Measurements from ENCODE around the gene LYSMD2.
A peak's percentile ranks its signal among the peaks of the same experiment; 100 is the strongest.

The LYSMD2 gene

DNA sequence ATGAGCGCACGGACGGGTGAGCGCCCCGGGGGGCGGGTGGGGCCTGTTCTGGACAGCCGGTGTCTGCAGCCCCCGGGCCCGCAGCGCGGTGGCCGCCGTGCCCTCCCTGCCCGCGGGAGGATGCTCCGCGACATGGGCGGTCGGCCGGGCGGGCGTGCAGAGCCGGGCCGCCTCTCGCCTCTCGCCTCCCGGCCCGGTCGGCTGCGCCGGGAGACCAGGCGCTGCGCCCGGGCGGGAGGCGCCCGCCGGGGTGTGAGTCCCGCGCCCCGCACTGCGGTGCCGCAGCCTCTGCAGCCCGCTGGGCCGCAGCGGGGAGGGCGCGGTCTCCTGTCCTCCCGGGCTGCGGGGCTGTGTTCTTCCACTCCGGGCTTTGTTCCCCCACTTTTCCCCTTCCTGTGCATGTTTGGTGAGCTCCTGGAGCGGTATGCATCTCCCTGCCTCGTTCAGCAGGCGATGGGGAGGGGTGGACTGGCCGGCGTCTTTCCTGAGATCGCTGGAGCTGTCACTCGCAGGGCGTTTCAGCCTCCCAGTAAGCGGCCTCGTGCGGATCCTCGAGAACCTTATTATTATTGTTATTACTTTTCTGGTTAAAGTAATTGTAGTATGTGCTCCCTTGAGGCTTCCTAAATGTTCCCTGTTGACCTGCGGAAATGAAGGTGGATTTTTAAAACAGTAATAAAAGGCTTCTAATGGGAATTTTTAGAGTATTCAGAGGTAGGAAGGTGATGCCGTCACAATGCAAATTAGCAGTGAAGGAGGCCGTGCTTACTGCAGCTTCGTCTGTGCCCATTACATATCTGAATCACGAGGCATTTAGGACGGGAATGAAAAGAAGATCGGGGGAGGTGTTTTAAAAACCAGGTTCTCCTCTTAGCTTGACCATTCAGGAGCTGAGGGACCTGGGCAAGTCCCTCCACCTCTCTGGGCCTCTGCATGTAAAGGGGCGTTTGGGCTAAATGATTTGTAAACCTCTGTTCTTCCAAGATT lies 14.5 kb upstream of the LYSMD2 start:
- no peak for DNase-seq (ENCODE audit: low read depth in 2 of 2)

DNA sequence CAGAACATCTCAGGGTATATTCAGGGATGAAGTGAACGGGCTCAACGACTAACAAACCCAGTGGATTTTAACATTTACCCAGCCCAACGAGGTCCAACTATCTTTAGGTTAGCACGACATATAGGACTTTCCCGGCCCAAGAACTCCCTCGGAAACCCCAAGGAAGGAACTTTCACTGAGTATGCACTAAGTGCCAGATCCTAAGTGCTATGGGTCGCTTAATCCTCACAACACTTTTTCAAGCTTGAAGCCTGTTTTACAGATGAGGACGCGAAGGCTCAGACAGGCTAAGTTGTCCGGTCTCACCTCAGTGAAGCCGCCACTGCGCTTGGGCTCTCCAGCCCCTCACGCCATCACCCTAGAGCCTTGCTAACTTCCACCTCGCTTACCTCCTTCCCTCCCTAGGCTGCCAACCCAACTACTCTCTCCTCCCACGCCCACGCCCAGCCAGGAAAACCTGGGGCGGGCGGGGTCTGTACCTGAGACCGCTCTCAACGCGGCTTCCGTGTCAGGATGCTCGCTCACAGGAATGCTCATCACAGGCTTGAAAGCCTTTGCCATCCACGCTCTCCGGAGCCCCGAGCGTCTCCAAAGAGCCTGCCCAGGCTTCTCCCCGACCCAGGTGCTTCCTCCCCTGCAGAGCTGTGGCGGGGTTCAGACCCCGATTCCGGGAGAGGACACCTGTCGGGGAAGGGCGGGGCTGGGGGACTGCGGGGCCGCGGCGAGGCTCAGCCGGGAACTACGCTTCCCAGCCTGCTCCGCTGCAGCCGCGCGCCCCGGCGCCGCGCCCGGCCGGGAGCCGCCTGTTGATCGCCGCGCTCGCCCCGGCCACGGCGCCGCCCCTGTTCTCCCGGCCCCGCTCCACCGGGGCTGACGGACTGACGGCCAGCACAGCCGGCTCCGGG lies 13.6 kb upstream of the LYSMD2 start, which contains the start of gene TMOD2:
TSS of gene TMOD2 (plus strand) at position 806 of the 905 bp plus-strand sequence. CDS start 14,845 bp downstream, outside the sequence.
- no peak for DNase-seq (ENCODE audit: low read depth in 2 of 2)

DNA sequence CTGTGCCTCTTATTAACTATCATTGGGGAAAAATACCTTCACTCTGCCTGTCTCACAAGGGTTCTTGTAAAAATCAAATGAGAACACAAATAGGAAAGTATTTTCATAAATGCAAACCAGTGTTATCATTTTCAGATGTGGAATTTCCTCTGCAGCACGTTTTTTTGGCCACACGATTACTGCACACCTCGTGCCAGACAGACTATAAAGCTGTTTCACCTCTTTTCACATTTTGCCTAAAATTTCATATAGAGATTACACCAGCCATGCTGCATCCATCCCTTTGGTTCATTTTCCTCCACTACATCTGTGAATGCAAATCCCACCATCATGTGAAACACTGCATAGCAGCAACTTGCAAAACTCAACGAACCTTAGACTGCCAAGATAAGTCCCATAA lies 12.7 kb upstream of the LYSMD2 start:
- DNase-seq (ENCODE audit: low read depth in 2 of 2) = no peak

DNA sequence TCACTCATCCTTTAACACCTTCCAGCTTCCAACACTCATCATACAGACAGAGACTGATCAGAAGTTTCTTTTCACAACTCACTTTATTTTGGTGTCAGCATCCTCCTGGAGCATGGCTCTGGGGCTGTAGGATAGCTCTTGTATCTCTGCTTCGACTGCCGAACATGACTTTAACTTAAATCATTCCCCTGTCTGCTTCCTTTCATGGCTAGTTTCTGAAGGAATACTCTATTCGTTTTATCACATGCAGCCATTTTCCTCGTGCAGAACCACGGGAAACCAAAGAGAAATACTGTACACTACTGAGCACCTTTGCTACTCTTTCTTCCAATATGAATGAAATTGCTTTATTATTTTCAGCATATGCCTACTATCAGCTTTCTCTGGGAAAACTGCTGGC lies 11.9 kb upstream of the LYSMD2 start:
- DNase-seq (ENCODE audit: low read depth in 2 of 2) = no peak

DNA sequence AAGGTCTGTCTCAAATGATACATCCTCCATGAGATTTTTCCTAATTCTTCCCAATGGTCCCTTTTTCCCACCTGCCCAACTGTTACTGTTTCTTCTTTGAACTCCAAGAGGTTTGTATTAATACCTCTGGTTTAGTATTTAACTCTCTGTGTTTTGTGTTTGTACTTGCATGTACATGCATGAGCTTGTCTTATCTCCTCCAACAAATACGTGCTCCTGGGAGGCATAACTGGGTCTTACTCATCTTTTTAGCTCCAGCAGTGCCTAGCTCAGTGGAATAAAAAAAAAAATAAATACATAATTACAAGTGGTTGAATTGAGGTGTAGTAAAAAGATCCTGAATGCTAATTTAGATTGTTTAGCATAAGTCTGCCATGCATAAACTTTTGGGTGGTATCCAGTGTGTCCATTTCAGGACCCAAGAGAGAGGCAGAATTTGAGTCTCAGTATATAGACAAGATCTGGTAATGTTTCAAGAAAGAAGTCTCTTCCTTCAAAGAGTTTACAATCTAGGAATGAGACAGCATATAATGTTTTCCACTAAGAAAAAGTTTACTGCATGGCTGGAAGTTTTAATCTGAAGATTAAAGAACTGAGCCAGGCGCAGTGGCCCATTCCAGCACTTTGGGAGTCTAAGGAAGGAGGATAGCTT lies 1.7 kb upstream of the LYSMD2 start:
- DNase-seq (ENCODE audit: low read depth in 2 of 2) = no peak

DNA sequence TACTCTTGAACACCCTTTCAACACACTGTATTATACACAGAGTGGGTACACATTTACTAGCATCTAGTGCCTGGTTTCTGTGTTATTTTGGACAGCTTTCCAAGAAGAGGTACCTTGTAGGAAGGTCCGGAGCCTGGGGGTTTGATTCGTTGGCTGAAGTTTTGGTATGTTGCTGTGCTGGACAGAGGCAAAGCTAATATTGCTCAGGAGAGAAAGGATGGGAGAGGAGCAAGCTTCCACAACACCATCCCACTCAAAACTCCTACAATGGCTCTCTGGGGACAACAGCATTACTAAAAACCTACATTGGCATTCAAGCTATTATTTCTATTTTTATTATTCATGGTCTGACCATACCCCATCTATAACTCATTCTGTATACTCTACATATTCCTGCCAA lies 1.1 kb upstream of the LYSMD2 start:
- DNase-seq (ENCODE audit: low read depth in 2 of 2) = no peak

DNA sequence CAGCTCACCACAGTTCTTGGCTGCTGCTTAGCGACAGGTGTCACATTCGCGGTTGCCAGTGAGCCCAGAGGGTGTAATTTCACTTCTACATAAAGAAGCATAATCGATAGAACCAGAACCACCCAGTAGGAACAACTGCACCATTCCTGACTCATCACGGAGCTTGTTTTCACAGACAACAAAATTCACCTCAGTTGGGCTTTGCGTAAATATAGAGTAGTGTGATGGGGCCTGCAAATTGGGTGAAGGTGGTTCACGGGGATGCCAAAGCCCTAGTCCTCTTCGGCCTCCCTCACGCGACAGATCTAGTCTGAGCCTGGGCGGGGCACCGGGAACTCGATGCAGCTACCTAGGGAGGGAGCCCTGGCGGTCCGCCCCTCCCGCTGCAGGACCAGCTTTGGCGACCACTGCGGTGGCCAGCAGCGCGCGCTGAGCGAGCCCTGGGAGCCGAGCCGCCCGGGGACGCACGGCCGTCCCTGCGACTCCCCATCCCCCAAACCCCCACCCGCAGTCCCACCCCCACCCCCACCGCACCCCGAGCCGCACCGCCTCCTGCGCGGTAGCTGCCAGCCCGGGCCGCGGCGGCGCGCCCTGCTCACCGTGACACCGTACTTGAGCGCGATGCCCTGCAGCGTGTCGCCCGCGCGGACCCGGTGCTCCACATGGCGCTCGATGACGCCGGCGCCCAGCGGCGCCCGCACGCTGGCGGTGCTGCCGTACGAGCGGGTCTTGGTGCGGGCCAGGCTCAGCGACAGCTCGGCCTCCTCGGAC lies 519 bp downstream of the LYSMD2 start:
- DNase-seq (ENCODE audit: low read depth in 2 of 2) = peak in 1 of 2 donors; percentile 50

DNA sequence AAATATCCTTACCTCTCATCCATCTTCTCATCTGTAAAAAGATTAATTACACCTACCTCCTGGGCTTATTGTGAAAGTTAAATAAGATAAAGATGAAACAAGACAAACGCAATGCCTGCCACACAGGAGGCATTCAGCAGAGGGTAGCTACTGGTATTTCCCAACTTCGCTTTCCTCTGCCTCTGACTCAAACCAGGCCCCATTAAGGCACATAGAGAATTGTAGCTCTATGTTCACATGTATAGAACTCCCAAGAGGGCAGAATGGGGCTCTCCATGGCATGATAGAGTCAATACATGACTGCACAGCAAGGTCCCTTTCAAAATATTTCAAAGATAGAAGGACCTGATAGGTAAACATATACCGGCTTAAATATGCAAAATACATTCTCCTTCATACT lies 1.4 kb downstream of the LYSMD2 start:
- DNase-seq (ENCODE audit: low read depth in 2 of 2) = no peak

DNA sequence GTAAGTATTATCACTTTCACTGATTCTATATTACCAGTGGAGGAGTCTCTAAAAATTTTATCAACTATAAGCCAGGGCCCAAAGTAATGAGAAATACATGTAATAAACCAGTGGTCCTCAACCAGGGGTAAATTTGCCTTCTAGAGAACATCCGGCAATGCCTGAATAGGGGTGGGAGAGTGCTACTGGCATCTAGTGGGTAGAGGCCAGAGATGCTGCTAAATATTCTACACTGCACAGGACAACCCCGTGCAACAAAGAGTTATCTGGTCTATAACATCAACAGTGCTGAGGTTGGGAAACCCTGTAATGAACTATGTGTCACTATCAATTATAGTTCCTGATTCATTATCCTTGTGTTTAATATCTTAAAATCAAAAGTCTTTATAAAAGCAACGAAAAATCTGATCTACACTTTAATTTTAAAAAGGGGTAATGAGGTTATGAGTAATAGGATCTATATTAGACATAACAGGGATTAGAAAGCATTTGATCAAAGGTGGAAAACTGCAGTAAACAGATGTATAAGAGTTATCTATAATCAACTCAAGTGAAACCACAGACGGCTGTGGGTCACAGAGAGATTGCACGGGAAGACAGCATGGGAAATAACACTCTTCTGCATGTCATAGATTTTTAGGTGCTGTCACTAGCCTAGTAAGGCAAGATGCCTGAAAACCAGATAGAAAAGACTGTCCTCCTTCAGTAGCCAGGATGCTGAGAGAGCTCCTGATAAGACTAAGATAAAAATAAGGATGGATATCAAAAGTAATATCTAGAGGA lies 2.0 kb downstream of the LYSMD2 start:
- no peak for DNase-seq (ENCODE audit: low read depth in 2 of 2)

DNA sequence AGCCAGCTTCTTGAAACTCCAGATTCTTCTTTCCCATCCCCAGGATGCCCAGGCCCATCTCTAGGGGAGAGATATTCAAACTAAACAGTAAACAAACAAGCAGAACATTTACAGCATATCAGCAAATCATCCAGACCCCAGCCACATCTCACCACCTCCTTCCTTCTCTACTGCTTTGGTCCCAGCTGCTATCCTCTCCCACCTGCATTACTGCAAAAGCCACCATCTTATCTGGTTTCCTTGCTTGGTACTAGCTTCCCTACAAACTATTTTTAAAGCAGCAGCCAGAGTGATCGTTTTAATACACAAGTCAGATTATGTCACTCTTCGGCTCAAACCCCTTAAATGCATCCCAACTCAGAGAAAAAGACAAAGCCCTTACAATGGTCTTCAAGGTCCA lies 4.8 kb downstream of the LYSMD2 start:
- no peak for DNase-seq (ENCODE audit: low read depth in 2 of 2)

DNA sequence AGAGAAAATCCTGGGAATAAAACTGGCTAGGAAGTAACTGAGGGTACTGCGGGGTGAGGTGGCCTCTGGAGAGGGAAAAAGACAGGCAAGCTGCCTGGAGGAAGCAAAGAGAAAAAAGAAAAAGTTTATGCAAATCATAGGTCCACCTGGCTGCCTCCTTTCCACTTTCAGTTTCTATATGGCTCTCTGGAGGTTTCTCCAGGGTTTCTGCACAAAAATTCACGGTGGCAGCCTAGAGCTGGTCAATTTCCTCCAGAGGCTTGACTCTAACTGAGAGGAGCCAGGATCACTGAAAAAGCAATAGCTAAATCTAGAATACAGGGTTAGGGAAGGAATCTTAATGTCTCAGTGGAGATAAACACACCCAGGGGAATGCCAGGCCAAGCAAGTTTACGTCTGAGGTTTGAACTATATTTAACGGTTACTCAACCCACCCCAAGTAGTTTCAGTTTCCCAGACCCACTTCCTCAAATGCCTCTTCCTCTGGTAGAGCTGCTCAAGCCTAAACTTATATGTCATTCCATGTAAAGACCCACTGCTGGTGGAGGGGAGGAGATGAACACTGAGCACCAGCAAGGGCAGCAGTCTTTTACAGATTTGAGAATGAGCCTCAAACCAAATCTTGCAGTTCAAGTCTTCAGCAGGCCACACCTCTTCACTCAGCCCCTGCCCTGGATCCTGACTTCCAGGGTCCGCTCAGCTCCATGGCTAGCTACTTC lies 5.7 kb downstream of the LYSMD2 start:
- no peak for DNase-seq (ENCODE audit: low read depth in 2 of 2)

DNA sequence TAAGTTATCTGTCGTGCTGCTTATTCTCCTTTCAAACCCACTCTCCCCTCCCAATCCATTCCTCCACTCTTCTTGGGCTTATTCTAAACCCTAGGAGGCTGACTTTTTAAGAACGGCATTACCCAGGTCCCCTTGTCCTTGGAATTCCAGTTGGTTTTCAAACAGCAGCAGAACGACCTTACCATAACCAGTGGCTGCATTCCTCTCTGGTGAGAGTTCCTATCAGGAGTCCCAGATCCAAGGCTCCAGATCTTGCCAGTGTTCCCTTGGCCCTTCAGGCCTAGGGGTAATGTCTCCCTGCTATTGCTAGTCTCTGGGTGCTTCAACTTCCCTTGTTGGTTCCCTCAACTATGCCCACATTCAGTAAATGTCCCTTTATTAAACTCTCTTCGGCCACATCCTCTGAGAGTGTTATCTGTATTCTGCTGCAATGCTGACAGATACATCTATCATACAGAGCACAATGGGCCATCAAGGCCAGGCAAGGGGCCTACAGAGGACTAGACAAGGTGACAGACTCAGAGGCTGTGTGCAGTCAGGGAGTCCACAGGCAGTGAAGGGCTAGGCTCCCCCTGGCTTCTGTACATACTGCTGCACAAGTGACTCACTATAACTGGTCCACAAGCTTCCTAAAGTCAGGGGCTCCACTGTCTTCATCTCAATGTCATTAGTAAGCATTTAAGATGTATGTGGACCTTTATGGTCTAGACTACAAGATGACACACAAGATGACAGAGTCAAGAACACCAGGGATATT lies 10.1 kb downstream of the LYSMD2 start:
- DNase-seq (ENCODE audit: low read depth in 2 of 2) = no peak

DNA sequence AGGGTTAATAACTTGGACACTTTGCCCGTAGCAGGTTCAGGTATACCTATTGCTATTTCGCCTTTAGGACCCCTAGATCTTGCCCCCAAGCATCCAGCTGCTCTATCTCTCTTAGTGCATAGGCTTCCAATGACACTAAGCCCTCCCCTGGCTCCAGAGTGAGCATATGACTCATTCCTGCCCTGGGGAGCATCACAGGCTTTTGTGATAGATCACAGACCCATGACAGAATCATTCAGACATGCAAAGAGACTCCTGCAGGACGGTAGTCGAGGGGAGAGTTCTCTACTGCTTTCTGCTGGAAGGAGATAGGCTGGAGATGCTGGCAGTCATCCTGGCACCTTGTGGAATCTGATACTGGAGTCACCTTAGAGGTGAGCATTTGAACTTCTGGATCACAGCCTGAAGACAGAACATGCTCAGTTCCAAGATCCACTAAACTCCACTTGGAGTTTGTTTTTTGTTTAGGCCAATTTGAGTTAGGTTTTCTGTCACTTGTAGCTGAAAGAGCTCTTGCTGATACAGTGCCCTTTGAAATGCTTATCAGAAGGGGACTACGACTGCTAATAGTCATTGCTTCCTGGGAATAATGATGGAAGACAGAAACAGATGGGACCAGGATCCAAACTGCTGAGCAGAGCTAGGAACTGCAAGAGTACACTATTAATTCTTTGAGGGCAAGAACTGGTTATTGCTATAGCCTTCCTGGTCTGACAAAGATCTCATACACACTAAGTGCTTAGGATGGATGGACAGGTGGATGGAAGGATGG lies 11.0 kb downstream of the LYSMD2 start:
- peak in 1 of 2 donors; percentile 27 for DNase-seq (ENCODE audit: low read depth in 2 of 2)

DNA sequence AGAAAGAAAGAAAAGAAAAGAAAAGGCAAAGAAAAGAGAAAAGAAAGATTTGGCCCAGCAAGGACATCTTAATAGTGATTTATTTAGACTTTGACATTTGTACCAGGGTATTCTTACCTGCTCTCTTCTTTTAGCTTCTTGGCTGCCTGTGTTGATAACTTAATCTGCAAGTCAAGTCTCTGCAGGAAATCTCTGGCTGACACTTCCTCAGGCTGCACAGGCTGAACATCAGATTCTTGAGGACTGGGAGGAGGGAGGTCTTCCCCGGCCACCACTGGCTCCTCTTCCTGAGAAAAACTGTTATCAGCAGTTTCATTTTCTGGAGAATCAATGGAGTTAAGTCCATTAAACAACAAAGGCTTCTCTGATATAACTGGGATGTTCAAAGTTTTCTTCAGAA lies 12.8 kb downstream of the LYSMD2 start:
- no peak for DNase-seq (ENCODE audit: low read depth in 2 of 2)

DNA sequence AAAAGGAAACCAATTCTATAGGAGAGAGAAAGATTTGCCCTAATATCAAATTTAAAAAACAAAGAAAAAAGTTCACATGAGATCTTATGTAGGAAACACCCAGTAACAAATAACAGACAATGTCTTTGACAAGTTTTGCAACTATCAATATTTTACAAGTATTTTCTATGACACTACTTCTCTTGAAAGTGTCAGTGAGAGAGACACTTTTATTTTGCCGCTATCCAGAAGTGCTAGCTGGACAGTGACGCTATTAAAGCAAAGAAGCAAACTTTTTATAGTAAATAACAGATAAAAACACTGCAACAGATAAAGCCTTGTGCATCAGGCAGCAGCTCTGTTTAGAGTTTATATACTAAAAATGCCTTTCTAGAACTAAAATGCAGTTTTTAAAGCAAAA lies 13.3 kb downstream of the LYSMD2 start:
- no peak for DNase-seq (ENCODE audit: low read depth in 2 of 2)

DNA sequence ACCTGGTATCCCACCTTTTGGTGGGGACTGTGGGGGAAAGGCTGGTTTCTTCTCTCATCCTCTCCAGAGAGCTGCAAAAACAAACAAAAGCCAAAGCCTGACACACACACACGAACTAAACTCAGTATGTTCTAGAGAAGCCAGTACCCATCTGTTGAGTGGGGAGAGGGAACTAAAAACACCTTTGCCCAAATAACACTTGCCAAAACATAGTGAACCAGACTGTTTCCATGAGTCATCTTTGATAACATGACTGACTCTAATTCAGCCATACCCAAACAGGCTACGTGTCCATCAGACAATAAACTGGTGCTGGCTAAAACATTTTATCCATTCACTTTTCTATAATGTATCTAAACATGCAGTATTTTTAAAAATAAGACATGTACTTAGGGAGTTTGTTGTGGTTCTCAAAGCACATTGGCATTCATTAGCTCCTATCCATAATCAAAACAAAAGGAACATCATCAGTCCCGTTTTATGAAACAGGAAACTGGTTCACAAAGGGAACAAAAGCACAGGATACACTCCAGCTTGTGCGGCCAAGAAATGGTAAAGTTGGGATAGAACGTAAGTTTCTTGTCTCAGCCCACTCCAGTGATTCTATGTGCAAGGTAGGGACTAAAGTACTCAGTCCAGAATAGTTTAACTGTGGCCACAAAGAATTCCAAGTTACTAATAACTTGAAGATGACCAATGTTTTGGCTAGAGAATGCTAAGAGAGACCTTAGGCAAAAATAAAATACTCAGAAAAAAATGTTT lies 16.1 kb downstream of the LYSMD2 start:
- DNase-seq (ENCODE audit: low read depth in 2 of 2) = no peak

DNA sequence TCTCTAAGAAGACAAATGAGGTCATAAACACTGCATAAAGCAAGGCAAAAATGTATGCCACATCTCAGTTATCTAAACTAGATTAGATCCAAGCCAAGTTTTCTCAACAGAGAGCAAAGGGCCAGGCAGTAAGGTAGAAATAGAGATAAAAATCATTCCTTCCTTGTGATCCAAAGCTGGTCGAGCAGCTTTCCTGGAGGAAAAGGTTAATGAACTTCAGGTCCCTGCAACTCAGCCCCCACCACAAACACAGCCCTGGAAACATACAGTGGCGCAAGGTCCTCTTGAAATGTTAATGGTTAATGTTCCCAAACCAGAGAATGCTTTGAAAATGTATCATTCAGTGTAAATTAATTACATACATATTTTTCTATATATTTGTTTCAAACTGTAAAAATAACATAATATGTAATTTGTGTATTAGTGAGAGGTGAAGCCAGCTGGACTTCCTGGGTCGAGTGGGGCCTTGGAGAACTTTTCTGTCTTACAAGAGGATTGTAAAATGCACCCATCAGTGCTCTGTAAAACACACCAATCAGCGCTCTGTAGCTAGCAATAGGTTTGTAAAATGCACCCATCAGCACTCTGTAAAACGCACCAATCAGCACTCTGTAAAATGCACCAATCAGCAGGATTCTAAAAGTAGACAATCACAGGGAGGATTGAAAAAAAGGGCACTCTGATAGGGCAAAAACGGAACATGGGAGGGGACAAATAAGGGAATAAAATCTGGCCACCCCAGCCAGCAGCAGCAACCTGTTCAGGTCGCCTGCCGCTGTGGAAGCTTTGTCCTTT lies 17.1 kb downstream of the LYSMD2 start:
- no peak for DNase-seq (ENCODE audit: low read depth in 2 of 2)
